Choroid plexus epithelial cell (primary cell): ENCODE measurements around the gene TCTN2.

Experiments used
- DNase-seq: peaks from one replicate; pipeline ENCODE4 v3.0.0-alpha.2; 2010; ENCODE audit warnings: low read depth
- H3K4me3 ChIP-seq: 2 replicates; pipeline ENCODE4 v1.5.1; 2011; ENCODE audit warnings: low read depth, mild to moderate bottlenecking, control low read depth, low read length, moderate library complexity
- CTCF ChIP-seq: conservative IDR thresholded peaks from 2 replicates; pipeline ENCODE4 v1.5.1; 2011; ENCODE audit warnings: low read depth, mild to moderate bottlenecking, control low read depth, inconsistent platforms, low read length, moderate library complexity

TCTN2 gene

DNA sequence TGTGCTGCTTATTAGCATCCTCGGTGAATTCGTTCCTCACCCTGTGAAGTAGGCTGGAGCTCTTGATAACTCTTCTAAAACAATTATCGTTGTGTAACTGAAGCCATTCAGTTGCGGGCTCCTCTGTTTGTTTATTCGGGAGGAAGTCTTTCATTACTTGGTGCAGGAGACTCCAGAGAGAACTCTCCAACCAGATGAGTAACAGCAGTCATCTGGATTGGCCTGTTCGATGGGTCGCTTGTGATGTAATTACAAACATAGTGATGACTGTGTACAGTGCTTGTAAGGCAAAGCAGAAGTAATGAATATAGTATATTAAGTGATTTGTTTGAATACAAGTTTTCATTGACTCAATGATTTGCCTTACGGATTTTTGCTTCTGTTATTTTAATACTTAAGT, 52.1 kb downstream of the TCTN2 start:
- no peak for TF ChIP-seq CTCF
- no peak for DNase-seq
- no peak overlapping the region for H3K4me3 ChIP-seq

- H3K4me3 ChIP-seq, result no peak overlapping the region
- DNase-seq, result no peak
- TF ChIP-seq CTCF, result no peak
Measured at GRCh38 chr12:123723765-123724164, 52.9 kb downstream of the TCTN2 start.

DNA sequence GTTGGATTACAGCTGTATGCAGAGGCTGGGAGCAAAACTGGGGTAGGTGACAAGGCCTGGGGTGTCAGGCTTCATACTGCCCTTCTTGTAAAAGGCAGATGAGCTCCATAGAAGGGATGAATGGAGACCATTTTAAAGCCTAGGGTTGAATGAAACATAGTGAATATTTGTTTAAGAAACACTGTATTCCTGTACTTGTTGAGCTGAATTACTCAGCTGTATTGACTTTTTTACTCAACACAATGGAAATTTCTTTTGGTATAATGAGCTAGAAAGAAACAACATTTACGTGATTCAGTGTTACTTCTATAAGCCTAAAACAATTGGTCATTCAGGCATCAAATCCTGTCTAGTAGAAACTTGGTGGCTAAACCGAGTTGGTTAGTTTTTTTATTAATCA, 55.3 kb downstream of the TCTN2 start:
- no peak overlapping the region for H3K4me3 ChIP-seq
- DNase-seq, result no peak
- TF ChIP-seq CTCF, result no peak

DNA sequence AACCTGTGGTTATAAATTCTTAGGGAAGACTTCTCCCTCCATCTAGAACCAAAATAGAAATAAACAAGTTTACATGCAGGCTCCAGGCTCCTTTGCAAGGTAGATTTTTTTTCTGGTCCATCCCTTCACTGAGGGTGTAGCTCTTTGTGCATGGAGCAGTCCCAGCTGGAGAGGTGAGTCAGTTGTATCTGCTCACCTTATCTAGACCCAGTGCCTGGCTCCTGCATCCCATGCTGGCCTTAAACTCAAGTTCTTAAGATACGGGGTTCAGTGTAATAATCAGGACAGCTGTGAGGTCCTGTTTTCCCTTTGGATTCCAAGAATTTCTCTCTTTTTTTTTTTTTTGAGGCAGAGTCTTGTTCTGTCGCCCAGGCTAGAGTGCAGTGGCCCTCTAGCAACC, 56.0 kb downstream of the TCTN2 start:
- H3K4me3 ChIP-seq, result no peak overlapping the region
- TF ChIP-seq CTCF, result no peak
- no peak for DNase-seq

- TF ChIP-seq CTCF, result no peak
- H3K4me3 ChIP-seq, result no peak overlapping the region
- no peak for DNase-seq
Measured at GRCh38 chr12:123727878-123728277, 57.0 kb downstream of the TCTN2 start.

DNA sequence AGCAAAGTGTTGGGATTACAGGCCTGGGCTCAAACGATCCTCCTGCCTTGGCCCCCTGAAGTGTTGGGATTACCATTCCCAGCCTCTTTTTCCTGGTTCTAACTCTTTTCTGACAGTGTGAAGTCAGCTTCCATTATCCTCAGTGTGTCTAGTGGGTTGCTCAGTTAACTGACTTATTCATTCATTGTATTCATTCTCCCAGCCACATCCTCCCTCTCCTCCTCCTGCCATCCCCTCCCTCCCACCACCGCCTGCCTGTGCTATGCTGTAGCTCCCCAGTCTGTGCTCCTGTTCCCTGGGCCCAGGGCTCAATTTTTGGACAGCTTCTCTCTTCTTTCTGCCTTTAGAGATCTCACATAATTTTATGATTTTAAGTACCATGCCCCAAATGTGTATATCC, 60.7 kb downstream of the TCTN2 start:
- no peak for DNase-seq
- no peak overlapping the region for H3K4me3 ChIP-seq
- TF ChIP-seq CTCF, result no peak

GRCh38 chr12:123732251-123732650, 61.3 kb downstream of the TCTN2 start:
- no peak for TF ChIP-seq CTCF
- H3K4me3 ChIP-seq, result no peak overlapping the region
- DNase-seq, result no peak
